NCI-H1105 treated with DMSO at 0.1 percent for 48 hours (cell line): ENCODE results near the gene COL1A1.

Source experiments
- DNase-seq: peaks from one replicate; lab custom pipeline; 2025; lab: John Stamatoyannopoulos, UW

The COL1A1 gene

DNA sequence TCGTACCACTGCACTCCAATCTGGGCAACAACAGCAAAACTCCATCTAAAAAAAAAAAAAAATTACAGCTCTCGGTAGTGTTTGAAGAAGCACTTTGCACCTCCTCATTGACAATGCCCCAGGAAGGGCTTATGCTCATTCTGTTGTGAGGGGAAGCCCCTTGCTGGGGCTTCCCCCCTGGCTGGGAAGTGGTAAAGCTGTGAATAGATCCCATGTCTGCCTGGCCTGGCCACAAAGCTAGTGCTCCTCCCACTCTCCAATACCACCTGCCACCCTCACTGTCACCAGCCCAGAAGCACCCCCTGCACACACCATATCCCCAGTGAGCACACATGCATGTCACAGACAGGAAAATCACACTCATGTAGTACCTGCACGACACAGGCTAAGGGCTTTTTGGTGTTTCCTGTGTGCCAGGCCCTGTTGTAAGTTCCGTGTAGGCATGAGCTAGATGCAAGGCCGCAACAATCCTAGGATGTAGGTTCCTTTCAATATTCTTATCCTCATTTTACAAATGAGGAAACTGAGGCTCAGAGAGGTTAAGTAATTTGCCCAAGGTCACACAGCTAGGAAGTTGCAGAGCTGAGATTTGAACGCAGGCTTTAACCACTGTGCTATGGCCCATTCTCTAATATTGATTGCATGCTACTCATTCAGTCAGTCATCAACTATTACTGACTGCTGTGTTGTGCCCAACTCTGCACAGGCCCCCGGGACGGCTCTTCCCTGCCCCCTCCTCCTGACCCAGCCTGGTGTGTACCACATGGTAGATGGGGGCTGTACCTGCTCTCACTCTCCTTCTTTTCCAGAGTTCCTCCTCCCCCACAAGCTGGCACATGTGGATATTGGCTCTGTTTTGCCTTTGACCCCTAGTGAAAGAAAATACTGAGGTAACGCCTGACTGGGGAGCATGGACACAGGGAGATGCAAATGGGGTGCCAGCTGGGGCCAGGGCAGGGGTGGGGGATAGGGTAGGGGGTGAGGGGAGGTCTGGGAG lies 11.9 kb upstream of the COL1A1 start:
- DNase-seq, result no peak

DNA sequence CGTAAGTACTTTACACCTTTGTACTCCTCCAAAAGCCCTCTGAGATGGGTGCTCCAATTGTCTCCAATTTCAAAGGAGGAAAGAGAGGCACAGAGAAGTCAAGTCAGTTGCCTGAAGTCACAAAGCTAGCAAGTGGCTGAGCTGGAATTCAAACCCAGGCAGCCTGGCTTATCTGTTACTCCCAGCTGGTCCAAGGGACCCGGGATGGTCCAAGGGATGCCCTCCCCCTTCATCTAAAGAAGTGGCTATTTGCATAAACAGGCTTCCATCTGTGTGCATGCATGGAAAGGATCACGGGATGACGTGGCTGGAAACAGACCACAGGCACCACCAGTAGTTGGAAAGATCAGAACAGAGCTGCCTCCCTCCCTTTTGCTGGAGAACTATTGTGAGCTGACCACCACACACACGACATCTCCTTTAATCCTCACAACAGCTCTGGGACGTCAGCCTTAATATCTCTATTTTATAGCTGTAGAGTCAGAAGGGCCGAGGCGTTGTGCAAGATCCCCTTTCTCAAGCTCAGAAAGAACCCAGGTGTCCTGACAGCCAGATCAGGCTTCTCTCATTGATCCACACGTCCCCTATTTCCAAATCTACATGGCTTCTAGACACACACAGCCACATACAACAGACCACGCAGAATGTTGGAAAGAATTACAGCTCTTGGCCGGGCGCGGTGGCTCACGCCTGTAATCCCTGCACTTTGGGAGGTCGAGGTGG lies 10.9 kb upstream of the COL1A1 start:
- DNase-seq, result no peak

DNA sequence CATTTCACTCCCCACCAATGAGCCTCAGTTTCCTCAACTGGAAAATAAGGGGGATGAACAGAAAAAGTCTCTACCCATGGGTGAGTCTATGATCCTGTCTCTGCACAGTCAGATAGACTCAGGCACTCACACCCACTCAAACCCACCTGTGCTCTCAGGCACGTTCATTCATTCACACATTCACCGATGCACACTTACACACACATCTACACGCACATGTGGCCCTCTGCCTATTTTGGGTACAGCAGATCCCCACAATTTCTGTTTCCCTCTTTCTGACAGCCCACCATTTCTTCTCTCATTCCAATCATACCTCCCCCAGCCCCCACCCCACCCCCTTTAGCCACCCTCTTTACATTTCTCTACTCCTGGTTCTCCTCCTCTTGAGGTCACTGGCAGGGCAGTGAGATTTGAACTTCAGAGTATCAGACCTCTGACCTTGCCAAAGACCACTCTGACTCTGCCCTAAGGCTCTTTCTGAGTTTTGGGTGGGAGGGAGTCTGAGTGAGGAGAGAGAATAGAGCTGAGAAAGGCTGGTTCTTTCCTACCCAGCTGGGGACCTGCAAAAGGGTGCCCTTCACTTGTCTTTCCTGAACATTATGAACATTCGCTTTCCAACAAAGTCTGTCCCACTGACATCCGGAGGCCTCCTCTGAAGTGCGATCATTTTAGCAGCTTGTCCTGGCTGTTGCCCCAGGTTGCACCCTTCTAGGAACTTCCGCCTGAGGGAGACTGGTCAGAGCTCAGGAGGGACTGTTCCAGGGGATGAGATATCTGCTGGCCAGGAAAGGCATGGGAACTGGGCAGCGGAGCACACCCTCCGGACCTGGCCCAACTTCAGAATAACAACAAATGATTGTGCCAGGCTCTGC lies 10.1 kb upstream of the COL1A1 start:
- no peak for DNase-seq

DNA sequence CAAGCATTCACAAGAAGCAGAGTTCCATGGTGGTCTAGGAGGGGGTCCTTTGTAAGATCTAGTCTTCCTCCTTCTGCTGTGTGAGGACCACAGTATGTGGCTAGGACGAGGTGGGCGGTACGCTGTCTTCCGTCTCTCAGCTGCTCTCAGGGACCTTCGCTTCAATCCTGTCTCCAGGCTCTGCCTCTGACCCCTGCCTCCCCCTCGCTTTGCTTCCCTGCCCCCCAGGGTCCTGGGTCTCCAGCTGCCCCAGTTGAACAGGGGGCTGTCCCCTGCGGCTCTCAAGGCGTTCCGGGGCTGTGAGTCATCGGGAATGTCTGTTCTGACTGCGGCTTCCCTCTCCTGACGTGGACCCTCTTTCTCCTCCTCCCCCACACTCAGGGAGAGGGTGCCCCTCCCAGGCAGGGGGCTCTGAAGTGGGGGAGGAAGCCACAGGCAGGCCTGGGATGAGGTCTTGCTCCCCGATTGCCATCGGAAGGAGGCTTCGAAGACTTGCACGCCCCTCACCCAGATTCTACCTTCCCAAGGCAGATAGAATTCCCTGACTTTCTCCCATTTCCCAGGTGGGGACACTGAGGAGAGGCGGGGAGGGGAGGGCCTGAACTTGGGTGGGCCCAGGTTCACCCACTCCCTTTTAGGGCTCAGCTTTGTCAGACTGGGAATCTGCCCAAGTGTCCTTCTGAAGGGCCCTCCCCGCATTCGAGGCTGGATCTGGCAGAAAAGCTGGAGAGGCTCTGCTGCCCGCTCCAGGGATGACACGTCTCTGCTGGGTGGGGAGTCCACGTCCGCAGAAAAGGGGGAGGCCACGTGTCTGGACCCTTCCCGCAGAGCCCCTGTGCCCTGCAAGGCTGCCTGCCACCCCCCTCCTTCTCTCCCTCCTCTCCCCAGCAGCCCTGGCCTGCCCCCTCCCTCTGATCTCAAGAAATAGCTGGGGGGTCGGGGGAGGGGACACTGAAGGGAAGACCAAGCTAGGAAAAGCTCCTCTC lies 9.1 kb upstream of the COL1A1 start:
- DNase-seq, result no peak

DNA sequence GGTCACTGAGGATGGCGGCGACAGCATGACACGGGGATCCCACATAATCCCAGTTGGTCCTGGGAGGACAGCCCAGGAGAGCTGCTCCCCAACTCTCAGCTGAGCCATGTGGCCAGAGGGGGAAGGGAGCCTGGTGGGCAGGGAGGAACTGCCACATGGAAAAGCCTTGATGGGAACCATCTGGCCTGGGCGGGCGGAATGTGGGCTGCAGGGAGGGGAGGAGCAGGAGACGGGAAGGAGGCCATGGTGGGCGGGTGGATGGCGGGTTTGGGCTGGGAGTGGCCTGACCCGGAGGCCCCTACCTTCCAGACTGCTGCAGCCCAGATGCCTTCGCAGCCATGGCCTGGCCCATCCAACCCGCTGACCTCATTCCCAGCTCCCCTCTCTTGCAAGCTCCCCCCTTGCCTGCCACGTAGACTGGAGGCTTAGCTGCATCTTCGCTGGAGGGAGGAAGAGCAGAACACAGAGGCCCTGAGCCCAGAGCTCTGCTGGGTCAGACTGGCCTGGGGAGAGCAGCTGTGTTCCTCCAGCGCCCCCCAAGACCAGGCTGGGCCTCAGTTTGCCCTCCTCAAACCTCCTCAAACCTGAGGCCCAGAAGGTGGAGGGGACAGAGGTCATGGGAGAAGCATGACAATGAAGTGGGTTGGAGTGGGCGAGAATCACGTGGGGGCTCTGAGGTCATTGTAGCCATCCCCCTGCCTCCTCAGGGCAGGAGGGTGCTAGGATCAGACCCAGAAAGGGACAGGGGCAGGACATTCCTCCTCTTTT lies 8.2 kb upstream of the COL1A1 start:
- DNase-seq, result no peak

DNA sequence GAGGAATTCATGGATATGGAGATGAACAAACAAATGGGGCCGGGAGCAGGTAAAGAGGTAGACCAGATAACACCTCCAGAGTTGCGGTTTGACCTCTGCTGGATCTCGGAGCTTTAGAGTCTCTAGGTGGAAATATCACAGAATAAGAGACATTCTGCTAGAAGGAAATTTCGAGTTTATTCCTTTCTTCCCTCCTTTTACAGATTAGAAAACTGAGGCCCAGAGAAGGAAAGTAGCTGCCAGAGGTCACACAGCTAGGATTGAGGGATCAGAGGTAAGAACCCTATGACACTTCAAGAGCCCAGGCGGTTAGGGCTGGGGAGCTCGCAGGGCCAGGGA lies 7.7 kb upstream of the COL1A1 start:
- DNase-seq, result no peak

DNA sequence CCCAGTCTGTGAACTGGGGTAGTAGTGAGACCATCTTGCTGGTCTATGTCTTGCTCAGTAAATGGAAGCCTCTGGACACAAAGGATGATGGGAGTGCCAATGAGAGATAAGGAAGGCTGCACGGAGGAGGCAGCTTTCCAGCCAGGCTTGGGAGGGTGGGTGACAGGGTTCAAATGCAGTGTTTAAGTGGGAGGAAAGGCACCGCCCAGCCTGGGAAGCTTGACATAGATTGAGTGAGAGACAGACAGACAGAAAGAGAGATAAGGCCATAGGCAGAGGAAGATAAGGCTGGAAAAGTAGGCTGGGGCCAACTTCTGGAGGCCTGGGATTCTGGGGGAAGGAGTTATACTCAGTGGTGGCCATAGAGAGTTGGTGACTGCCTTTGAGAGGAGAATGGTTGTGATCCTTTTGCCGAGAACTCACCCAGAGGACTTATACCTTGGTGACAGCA lies 7.2 kb upstream of the COL1A1 start:
- no peak for DNase-seq

DNA sequence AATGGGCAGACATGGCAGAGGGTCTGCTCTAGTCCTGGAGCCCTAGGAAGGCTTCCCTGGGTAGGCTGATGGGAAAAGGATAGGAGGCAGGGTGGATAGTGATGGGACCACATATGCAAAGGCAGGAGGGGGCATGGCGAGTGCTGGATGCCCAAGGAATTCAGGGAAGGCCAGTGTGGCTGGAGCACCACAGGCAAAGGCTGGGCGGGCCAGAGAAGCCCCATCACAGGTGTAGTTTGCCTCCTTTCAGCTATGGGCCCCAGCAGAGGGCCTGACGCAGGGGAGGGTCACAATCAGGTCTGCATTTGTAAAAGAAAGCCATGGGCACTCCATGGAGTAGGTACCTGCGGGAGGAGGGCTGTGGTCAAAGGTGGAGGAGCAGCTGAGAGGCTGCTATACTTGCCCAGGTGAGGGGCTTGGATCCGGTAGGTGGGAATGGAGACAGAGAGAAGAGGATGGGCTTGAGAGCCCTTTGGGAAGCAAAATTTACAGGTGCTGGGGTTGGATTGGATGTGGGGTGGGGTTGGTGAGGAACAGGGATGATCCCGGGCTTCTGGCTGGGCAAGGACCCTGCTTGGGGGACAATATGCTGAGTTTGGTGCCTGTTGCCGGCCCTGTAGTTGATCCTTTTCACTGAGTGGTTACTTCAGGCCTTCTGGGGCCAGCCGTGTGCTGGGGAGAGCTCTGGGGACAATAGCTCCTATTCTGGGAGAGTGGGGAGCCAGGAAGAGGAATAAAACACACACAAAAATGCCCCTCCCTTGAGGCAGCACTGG lies 6.5 kb upstream of the COL1A1 start:
- DNase-seq, result no peak

DNA sequence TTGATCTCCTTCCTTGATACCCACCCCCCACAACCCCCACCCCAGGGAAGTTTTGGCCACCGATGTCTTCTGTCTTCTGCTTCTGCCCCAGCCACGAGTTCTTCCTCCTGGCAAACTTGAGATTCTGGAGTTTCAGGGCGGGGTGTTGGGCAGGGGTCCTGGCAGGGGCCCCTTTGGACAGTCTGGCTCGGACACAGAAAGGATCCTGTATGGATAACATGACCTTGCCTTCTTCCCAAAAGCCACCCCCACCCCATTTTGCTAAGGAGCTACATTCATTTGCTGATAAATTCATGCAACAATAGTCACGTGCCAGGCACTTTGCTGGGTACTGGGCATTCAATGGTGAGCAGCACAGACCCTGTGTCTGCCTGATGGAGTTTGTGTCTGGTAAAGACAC lies 5.9 kb upstream of the COL1A1 start:
- DNase-seq, result no peak

DNA sequence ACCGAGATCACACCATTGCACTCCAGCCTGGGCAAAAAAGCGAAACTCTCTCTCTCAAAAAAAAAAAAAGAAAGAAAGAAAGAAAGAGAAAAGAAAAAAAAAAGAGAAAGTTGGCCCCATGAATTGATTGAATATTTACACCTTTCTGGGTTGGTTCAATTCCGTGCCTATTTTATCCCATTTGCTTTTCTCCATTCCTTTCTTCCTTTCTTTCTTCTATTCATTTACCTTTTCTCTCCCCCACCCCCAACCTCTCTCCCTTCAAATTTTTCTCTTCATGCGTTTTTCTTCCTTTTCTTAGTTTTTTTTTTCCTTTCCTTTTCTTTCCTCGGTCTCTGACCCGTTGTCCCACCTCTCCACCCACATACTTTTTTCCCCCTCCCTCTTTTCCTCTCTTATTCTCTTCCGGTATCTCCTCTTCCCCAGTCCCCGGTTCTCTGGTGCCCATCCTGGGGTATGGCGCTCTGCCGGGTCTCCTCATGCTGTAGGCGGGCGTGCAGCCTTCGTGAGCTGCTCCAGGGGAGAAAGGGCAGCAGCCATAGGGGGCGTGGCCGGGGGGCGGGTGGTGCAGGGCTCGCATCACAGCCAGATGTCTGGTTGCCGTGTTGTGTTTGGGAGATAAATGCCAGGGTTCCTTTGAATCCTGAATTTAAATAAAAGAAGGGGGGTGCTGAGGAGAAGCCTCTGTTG lies 5.3 kb upstream of the COL1A1 start:
- DNase-seq, result peak; percentile 33

DNA sequence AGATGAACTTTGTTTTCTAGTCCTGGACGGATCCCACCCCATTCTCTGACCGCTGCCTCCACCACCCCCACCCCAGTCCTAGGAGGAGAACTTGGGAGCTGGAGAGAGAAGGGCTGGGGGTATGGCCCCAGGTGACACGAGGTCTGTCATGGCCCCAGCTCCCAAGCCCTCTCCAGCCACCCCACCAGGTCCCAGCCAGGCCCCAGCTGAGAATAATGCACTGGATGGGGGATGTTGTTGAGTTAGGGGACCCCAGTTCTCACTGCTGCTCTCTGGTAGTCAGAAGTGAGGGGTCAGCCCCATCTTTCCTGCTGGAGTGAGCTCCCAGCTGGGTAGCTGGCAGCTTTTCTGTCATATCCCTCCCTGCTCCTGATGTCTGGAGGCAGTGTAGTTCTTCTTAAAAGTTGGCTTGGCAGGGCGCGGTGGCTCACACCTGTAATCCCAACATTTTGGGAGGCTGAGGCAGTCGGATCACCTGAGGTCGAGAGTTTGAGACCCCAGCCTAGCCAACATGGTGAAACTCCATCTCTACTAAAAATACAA lies 4.6 kb upstream of the COL1A1 start:
- DNase-seq, result no peak

DNA sequence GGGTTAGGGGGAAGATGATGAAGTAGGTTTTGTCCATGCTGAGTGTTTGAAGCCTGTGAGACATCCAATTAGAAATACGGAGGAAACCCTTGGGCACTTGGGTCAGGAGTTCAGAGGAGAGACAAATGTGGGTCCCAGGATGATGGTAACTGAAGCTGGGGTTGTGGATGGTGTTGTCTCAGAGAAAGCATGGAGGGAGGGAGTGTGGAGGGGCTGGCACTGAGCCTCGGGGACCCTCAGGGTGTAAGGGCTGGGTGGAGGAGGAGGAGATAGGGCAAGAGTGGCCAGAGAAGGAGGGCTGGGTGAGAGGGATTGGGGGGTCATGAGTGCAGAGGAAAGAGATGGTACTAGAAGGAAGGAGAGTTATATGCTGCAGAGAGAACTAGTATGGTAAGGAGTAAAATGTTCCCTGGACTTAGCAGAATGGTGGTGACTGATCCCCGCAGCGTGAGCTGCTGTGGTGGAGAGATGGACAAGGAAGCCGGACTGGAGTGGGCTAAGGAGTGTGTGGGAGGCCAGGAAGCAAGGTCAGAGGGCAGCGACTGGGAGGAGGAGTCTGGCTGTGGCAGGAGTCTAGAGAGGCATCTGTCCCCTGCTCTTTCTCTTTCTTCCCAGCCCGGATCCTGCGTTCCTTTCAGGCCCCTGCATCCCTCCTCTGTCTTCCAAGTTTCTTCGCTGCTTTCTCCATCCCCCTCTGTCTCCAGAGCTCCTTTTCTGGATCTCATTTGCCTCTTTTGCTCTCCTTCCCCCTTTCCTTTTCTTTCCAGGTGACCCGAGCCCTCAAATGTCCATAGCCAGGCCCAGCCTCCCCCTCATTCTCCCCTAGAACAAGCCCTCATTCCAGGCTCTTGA lies 3.9 kb upstream of the COL1A1 start:
- DNase-seq, result no peak

DNA sequence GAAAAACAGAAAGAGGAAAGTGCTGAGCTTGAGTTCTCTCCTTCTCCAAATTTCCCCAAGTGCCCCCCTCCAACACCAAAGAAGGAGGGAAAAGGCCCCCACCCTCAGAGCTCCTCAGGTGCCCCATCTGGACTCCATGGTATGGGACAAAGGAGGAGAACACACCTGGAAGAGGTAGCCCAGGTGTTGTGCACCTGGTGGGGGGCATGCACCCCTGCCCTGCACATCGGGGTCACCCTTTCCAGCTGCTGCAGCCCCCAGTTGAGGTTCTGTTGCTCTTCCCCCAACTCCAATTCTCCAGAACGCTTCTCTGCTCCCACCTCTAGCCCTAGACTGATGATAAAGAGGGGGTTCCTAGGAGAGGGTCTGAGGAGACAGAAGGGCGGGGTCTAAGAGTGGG lies 3.0 kb upstream of the COL1A1 start:
- no peak for DNase-seq

DNA sequence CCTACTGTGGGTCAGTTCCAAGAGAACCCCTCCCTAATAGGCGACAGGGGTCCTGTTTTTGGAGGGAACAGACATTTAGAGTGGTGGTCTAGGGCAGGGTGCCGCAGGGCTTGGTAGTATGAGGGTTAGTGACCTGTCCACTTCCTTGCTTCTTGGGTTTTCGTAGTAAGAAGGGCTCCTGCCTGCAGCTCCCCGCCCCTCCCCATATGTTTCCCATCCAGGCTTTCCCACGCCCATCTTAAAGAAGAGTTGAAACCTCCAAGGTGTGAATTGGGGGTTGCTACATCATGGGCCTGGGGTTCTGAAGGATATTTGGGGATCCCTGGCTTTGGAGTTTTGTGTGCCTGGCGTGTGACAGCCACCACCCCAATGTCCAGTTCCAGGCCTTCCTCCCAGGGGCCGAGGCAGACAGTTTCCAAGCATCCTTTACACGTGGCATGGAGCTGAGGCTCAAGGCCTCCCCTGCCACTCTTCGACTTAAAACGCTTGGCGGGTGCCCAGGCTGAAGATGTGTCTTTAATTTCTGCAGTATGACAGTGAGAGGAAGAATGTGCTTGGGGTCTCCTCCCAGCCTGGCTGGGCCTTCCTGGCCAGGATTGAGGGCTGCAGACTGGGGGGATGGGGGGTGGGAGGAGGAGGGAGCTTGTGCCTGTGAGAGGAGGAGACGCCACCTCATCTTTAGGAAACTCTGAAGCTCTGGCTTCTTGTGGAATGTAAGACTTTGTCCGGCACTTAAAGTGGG lies 2.3 kb upstream of the COL1A1 start:
- DNase-seq, result no peak

DNA sequence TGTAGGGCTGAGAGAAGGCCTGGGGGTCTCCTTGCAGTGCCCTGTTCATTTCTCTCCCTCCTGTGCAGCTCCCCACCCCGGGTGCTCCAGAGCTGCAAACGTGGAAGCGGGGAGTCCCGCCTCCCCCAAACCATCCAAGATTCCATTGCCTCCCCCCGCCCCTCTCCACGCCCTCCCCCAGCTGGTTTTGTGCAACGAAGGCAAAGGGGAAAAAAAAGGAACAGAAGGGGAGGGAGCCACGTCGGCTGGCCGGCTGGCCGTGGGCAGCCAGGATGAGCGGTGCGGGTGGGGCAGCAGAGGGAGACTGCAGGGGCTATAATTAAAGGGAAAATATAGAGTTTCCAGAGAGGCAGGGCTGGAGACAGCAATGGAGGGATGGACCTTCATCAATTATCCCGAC lies 1.7 kb upstream of the COL1A1 start:
- DNase-seq, result no peak

DNA sequence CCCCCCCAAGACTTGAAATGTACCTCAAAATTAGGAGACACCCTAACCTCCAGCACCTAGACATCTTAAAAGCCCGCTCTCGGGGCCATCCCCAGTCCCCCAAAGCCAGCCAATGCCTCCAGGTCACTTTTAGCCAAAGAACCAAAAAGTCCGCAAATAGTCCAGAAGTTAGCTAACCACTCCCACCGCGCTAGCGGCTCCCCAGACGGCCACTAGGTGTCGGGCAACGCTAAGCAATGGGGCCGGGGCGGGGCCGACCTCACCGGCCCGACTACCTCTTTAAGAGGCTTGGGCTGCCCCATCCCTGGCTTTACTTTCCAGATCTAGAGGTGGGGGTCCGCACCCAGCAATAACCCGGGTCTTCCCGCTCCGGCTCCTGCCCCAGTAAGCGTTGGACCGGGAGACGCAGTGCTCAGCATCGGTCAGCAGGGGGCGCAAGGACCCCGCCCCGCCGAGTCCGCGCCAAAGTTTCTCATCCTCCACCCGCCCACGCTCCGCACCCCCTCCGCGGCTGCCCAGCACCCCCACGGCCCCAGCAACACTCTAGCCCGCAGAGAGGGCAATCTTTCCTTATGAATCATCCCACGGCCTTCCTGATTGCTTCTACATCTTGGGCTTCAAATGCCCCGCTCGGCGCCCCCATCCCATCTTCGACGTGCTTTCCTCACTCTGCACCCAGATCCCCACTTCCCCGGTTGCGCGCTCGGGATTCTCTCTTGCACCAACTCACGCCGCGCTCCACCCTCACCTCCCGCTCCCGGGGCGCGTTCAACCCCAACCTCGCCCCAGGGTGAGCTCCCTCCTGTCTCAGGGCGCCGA lies 765 bp downstream of the COL1A1 start:
- peak; percentile 73 for DNase-seq
